Measurements from ENCODE around the gene ZNRF3.
A peak's percentile ranks its signal among the peaks of the same experiment; 100 is the strongest.
"Not testable (repeated sequence)": the region's sequence is repeated elsewhere in the genome, so short reads cannot be mapped to it uniquely, and the experiment has no call there.

The ZNRF3 gene

DNA sequence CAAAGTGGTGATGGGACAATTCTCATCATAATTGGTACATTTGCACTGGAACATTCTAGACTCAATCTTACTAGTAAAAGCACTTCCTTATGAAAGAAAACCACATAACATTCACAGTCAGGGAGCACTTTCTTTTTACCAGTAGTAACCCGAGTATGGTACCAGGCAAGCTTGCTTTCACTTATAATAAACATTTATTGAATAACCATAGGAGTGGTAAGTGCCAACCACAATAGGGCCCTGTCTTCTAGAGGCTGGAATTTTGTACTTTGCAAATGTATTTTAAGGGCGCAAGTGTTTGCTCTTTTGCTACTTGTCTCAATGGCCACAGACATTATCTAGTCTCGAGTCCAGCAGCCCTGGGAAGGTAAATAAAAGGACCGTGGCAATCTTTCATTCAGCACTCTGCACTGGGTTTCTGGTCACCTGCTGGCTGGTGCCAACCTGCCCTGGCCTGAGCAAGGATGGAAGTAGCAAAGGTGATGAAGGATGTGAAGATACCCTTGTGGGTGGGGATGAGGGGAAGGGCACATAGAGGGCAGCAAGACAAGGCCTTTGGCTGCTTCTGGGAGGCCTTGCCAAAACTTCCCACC lies 154.1 kb downstream of the ZNRF3 start:
- DNase-seq (ENCODE audit: low read depth in 2 of 2) = no peak

DNA sequence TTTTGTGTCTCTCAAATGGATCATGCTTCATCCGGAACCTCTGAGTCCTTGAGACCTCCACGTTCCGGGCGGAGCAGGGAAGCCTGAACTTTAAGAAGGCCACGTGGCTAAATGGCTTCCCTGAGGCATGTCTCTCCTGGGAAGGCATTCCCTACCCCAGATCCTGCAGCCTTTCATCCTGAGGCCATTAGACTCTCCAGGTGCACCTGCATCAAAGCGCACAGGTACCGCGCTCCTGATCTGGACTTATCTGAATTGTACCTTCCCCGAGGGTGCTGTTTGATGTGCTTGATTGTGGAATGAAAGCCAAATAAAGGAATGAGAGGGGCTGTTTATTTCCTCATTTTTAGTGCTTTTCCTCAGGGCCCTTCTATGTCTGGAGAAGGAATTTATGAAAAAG lies 155.8 kb downstream of the ZNRF3 start:
- DNase-seq (ENCODE audit: low read depth in 2 of 2) = no peak

DNA sequence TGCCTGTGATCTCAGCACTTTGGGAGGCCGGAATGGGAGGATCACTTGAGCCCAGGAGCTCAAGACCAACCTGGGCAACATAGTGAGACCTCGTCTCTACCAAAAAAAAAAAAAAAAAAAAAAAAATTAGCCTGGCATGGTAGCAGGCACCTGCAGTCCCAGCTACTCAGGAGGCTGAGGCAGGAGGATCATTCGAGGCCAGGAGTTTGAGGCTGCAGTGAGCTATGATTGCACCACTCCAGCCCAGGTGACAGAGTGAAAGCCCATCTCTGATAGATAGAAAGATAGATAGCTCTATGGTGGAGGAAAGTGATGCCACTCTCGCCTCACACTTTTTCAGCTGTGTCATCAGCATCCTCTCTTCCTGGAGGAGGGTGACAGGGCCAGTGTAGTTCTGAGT lies 156.3 kb downstream of the ZNRF3 start:
- DNase-seq (ENCODE audit: low read depth in 2 of 2) = not testable (repeated sequence)

DNA sequence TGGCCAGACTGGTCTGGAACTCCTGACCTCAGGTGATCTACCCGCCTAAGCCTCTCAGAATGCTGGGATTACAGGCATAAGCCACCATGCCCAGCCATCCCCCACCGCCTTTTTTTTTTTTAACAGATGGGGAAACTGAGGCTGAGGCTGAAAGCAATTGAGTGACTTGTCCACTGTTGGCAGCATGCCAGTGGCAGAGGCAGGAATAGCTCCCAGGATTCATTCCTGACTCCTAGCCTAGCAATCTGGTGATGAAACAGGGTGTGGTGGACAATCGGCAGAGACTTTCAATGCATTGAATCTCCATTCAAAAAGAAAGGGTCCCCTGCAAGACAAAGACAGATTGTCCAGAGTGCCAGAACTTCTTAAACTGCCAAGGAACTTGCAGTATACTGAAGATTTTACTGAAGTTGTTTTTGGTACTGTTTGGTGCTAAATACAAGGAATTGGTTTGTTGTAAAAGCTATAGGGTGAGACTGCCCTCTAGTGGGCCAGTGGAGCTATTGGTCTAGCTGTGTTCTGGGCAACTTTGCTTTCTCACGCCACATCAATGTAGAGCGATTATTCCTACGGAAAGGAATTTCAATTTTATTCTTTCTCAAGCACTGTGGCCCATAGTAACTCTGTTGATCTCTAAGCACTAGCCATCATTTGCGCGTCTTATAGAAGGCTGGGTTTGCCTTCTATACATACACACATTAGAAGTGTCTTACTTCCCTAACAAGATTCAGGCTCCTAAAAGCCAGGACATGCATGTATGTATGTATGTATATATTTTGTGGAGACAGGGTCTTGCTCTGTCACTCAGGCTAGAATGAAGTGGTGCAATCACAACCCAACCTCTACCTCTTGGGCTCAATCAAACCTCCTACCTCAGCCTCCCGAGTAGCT lies 157.3 kb downstream of the ZNRF3 start:
- peak; percentile 71 to 78 for DNase-seq (ENCODE audit: low read depth in 2 of 2)

DNA sequence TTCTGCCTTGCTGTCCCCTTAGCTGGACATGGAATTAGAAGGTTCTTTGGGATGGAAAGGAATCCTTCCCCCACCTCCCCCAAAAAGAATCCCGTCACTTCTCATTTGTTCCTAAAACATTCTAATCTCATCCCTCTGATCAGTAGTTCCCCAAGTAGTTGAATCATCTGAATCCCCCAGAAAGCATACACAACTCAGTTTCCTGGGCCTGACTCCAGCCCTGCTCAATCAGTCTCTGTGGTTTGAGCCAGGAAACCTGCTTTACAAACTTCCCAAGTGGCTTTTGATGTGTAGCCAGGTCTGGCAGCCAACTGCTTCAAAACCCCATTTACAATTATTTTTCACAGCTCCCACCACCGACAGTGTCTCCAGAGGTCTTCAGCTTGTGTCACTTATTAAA lies 158.0 kb downstream of the ZNRF3 start:
- peak in 1 of 2 experiments; percentile 25 for DNase-seq (ENCODE audit: low read depth in 2 of 2)

DNA sequence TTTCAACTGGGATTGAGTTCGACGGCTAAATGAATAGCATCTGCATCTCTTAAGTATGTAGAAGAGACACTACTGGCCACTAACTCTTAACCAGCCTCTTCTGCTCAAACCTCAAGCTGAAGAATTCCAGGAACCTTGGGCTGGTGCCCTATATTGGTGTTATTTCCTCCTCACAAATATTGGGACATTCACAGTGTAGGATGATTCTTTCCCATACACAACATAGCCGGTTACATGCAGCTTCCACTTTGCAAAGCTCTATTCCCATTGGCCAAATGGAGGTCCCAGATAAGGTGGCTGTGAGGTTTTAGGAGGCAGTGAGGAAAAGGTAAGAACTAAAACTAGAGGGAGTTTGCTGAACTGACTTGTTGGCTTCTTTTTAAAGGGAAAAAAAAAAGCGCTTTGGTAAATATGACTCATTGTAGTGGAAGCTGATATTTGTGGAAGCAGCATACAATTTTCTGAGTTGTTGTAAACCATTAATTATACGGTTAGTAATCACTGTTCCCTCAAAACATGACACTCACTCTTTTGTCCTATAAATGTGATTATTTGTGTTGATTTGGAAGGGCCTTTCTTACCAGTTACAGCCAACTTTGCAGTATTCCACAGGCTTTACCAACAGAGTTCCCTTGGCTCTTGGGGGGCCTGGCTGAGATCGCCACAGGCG lies 160.7 kb downstream of the ZNRF3 start:
- DNase-seq (ENCODE audit: low read depth in 2 of 2) = peak in 1 of 2 experiments; percentile 40

DNA sequence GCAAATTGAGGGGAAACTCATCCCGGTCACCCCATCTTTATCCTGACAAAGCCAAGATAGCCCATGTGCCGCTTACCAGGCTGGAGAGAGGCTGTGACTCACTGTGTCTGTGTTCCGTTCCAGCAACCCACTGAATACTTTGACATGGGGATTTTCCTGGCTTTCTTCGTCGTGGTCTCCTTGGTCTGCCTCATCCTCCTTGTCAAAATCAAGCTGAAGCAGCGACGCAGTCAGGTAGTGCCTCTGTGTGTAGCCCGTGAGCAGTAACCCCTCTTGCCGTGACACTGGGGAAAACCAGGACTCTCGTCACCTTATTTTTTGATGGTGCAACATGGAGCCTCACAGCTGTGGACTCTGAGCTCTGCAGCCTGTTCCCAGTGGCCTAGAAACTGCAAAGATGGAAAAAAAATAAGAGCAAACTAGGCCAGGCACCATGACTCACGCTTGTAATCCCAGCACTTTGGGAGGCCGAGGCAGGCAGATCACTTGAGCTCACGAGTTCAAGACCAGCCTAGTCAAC lies 161.3 kb downstream of the ZNRF3 start:
- DNase-seq (ENCODE audit: low read depth in 2 of 2) = peak in 1 of 2 experiments; percentile 37

DNA sequence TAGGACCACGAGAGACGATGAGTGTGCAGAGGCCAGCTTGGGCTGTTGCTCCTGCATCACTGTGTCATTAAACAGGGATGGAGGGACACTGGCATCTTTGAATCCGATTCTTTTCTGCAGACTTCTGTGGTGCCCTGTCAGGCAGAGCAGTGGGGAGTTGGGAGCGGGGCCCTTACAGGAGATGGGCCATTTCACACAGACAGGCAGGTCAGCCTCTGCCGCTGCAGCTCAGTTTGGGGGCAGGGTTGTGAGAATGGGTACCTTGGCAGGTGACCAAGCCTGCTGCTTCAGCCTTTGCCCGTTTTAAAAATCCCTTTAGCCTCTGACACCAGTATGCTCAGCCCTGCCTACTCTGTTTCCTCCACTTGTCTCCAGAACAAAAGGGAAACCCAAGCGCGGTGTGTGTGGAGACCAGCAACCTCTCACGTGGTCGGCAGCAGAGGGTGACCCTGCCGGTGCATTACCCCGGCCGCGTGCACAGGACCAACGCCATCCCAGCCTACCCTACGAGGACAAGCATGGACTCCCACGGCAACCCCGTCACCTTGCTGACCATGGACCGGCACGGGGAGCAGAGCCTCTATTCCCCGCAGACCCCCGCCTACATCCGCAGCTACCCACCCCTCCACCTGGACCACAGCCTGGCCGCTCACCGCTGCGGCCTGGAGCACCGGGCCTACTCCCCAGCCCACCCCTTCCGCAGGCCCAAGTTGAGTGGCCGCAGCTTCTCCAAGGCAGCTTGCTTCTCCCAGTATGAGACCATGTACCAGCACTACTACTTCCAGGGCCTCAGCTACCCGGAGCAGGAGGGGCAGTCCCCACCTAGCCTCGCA lies 165.7 kb downstream of the ZNRF3 start:
- no peak for DNase-seq (ENCODE audit: low read depth in 2 of 2)

DNA sequence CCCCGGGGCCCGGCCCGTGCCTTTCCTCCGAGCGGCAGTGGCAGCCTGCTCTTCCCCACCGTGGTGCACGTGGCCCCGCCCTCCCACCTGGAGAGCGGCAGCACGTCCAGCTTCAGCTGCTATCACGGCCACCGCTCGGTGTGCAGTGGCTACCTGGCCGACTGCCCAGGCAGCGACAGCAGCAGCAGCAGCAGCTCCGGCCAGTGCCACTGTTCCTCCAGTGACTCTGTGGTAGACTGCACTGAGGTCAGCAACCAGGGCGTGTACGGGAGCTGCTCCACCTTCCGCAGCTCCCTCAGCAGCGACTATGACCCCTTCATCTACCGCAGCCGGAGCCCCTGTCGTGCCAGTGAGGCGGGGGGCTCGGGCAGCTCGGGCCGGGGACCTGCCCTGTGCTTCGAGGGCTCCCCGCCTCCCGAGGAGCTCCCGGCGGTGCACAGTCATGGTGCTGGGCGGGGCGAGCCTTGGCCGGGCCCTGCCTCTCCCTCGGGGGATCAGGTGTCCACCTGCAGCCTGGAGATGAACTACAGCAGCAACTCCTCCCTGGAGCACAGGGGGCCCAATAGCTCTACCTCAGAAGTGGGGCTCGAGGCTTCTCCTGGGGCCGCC lies 166.4 kb downstream of the ZNRF3 start:
- no peak for DNase-seq (ENCODE audit: low read depth in 2 of 2)

DNA sequence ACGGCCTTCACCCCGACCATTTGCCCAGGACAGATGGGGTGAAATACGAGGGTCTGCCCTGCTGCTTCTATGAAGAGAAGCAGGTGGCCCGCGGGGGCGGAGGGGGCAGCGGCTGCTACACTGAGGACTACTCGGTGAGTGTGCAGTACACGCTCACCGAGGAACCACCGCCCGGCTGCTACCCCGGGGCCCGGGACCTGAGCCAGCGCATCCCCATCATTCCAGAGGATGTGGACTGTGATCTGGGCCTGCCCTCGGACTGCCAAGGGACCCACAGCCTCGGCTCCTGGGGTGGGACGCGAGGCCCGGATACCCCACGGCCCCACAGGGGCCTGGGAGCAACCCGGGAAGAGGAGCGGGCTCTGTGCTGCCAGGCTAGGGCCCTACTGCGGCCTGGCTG lies 167.1 kb downstream of the ZNRF3 start:
- DNase-seq (ENCODE audit: low read depth in 2 of 2) = no peak

DNA sequence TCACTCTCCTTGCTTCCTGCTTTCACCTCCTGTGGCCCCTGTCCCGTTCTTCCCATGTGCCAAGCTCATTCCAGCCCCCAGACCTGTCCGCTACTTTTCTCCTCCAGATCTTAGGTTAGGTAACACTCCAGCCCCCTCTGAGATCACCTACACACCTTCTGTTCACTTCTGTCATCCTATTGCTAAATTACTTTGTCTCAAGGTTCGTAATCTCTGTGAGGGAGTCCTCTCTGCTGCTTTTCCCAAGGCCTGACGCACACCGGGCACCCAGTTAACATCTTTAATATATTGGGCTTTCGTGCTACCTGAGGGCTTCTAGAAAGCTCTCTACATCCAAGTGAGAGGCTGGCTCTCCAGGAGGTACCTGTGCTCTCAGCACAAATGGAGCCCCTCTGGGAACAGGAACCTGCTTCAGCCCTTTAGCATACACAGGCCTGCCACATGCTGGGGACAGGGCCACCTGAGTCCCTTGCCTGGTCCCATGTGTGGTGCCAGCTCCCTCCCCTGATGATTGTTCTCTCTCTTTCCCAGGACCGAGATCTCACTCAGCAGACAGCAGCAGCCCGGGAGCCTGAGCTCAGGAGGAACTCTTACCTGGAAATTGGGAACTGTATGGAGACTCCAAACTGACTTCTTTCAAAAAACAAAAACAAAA lies 169.8 kb downstream of the ZNRF3 start:
- DNase-seq (ENCODE audit: low read depth in 2 of 2) = no peak

DNA sequence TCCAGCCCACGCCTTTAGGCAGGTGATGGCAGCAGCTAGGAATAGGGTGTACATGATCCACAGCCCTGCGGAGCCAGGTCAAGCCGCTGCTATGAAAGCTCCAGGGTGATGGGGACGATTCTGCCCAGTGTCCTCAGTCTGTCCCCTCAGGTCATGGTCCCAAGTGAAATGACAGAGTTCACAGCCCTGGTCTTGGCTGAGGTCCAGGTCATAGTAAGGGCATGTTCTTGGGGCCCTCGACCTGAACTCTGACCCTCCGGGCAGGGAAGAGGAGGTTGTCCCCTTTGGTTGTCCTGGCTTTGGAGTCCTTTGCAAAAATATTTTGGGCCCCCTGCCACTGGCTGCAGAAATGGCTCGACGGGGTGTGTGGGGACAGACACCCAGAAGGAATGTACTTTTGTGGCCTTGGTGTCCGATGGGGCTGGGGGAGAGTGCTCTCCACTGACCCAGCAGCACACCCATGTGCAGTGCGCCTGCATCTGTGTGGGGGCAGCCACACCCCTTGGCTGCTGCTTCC lies 170.9 kb downstream of the ZNRF3 start:
- DNase-seq (ENCODE audit: low read depth in 2 of 2) = no peak

DNA sequence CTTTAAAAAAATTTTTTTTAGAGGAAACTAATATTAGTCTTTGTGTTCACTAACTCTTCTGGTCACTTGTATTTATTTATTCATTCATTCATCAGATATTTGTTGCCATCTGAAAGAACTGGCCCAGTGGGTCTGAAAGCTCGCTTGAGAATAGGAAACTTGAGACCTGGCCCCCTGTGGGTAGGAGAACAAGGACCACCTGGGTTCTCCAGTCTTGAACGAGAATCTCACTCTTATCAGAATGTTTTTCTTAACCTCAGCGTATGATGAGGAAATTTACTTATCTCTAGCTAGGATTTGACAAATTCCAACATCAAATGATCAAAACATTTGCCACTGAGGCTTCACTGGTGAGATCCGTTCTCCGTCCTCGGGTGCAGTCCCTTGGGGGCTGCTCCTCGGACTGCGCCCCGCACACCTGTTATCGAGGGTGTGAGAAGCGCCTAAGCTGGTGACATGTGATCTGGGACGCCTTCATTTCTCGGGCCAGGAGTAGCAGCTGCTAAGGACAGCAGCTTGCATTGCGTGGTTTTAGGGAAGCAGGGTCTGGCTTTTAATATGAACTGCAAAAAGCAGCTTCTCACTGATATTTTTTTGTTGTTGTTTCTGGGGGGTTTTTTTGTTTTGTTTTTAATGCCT lies 171.9 kb downstream of the ZNRF3 start:
- no peak for DNase-seq (ENCODE audit: low read depth in 2 of 2)

DNA sequence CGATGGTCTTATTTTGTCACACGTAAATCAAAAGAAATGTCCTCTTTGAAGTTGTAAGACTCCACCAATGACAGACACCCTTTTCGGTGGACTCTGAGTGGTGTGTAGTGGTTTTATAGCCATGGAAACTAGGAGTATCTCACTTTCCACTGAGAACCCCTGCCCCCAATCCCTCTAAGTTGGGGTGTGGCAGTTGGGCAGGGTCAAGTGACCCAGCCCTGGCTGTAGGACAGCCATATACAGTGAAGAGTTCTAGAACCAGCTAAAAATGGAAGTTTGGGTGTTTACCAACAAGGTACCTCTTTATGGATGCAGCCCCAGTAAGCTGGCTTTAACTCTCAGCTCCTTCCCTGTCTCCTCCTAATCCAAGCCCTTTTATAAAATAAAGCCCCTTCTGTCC lies 173.1 kb downstream of the ZNRF3 start:
- no peak for DNase-seq (ENCODE audit: low read depth in 2 of 2)

DNA sequence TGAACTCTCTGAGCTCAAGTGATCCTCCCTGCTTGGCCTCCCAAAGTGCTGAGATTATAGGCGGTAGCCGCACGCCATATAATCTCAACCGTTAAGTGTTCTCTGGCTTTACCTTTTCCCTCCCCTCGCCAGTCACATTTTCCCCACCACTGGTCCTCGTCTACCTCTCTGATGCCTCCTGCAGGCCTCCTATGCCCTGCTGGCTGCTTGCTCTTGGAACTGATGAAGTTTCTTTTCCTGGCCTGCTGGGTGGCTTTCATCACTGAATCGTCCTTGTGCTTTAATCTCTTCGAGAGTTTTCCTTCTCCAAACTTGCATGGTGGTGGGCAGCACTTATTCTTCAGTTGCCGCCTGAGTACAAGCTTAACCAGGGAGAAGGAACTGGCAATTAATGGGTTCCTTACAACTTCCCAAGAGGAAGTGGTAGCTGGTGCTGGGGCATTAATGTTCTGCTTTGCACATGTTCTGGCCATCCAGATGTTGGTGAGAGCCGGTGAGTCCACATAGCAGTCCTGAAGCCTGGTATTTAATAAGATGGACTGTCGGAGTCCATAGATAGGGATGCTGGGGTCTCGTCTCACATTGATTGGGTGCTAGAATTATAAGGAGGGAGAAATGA lies 177.0 kb downstream of the ZNRF3 start:
- no peak for DNase-seq (ENCODE audit: low read depth in 2 of 2)

DNA sequence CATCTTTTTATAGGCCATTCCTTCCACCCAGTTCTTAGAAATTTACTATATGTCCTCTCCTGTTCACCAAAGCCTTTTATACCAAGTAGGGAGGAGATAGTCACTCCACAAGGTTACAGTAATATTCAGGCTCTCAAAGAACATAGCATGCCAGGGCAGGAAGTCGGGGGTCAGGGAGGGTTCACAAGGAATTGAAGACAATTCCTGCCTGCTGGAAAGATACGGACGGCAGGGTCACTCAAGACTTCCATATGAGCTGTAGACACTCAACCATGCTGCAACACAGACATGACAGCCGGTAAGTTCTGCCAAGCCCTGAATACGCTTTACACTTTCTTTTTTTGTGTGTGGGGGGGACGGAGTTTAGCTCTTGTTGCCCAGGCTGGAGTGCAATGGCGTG lies 177.6 kb downstream of the ZNRF3 start:
- DNase-seq (ENCODE audit: low read depth in 2 of 2) = no peak

DNA sequence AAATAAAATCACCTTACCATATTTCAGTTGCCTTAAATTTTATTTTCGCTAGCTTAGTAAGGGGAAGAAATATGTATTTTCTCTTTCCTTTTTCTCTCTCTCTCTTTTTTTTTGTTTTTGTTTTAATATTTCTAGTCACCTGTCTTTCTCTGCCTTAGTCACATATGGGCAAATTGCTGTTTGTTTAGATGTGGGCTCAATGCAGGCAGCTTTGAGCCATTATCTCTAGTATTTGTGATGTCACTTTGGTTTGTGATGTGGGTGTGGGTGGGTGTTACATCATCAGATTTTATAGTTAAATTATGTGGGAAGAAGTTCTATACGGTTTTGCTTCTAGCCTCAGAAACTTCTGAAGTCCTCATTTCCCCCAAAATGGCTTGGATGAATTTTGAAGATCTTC lies 178.4 kb downstream of the ZNRF3 start, which contains the start of gene C22orf31:
C22orf31 (minus strand) TSS at position 59 of the 400 bp plus-strand sequence; CDS start at position 20, 39 bp downstream.
- no peak for DNase-seq (ENCODE audit: low read depth in 2 of 2)

DNA sequence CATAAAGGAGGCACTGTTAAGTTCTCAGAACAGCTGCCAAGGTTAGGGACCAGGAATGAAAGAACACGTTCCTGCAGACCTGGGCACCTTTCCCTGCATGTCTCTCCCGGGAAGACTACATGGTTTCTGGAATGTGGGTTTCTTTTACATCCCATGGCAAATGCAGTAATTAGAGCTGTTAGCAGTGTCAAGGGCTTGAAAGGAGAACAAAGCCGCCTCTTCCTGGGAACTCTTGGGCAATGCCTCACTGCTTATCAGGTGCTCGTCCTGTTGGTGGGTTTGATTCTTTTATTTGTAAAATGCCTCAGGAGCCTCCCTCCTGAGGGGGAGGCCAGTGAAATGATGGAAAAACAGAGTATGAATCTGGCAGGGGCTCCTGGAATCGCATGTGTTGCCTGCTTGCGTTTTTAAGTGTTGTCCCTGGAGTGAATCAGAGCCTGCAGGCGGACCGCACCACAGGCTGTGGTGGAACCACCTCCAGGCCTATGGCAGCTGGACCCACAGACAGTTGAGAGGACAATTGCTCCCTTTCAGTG lies 179.0 kb downstream of the ZNRF3 start:
- no peak for DNase-seq (ENCODE audit: low read depth in 2 of 2)

Data from fibroblast of skin of left quadriceps (primary cell).